ENCODE results near the gene RAD51B. TPM values are rescaled to one million over a fixed set of nuclear protein-coding genes. Genes with fewer than 3 reads are reported as not detected.

Gene RAD51B
- total RNA-seq, 2 experiments from 2014 or later = 43.6 to 50.7 TPM

GRCh38 chr14:68557648-68558047 lies 738.1 kb downstream of the RAD51B start:
- no peaks in the 10 kb centered on the region for H3K27me3 Mint-ChIP-seq
- H3K9me3 Mint-ChIP-seq = peaks cover 2% of the 10 kb centered on the region
- no peak for ATAC-seq (ENCODE audit: low read depth)
- no peak for DNase-seq
- H3K36me3 Mint-ChIP-seq = no peaks in the 10 kb centered on the region
- H3K27ac Mint-ChIP-seq = no peak overlapping the region
- H3K4me3 Mint-ChIP-seq = no peak overlapping the region
- H3K4me1 Mint-ChIP-seq = peaks cover 2% of the 10 kb centered on the region
- POLR2A ChIA-PET = no interaction called here

GRCh38 chr14:68558096-68558495 lies 738.5 kb downstream of the RAD51B start:
- DNase-seq (no peak), ATAC-seq (ENCODE audit: low read depth) (no peak)
- Mint-ChIP-seq H3K27me3 (no peaks in the 10 kb centered on the region), H3K27ac (no peak overlapping the region), H3K9me3 (peaks cover 2% of the 10 kb centered on the region), H3K4me3 (no peak overlapping the region), H3K36me3 (no peaks in the 10 kb centered on the region), H3K4me1 (peaks cover under 1% of the 10 kb centered on the region)
- POLR2A ChIA-PET = no interaction called here

- no peak for ATAC-seq (ENCODE audit: low read depth)
- Mint-ChIP-seq H3K4me3 (no peak overlapping the region), H3K27ac (no peak overlapping the region), H3K36me3 (no peaks in the 10 kb centered on the region), H3K4me1 (peaks cover 10% of the 10 kb centered on the region), H3K9me3 (peaks cover 2% of the 10 kb centered on the region), H3K27me3 (no peaks in the 10 kb centered on the region)
- POLR2A ChIA-PET = no interaction called here
- DNase-seq = no peak
Observed at GRCh38 chr14:68559949-68560348, 740.4 kb downstream of the RAD51B start.

GRCh38 chr14:68561531-68562007 lies 742.0 kb downstream of the RAD51B start:
- Mint-ChIP-seq H3K27ac (no peak overlapping the region), H3K9me3 (peaks cover 2% of the 10 kb centered on the region), H3K27me3 (no peaks in the 10 kb centered on the region), H3K4me3 (no peak overlapping the region), H3K4me1 (peaks cover 15% of the 10 kb centered on the region), H3K36me3 (no peaks in the 10 kb centered on the region)
- no peak for ATAC-seq (ENCODE audit: low read depth)
- DNase-seq = no peak
- POLR2A ChIA-PET = no interaction called here

GRCh38 chr14:68562911-68563250 lies 743.3 kb downstream of the RAD51B start:
- Mint-ChIP-seq H3K27ac (no peak overlapping the region), H3K27me3 (no peaks in the 10 kb centered on the region), H3K36me3 (no peaks in the 10 kb centered on the region), H3K4me1 (peaks cover 15% of the 10 kb centered on the region), H3K9me3 (peaks cover 2% of the 10 kb centered on the region), H3K4me3 (no peak overlapping the region)
- no peak for DNase-seq
- POLR2A ChIA-PET = no interaction called here
- no peak for ATAC-seq (ENCODE audit: low read depth)

GRCh38 chr14:68563251-68564131 lies 743.9 kb downstream of the RAD51B start:
- DNase-seq (no peak), ATAC-seq (ENCODE audit: low read depth) (no peak)
- POLR2A ChIA-PET = no interaction called here
- no peaks in the 10 kb centered on the region for H3K27me3 Mint-ChIP-seq
- H3K27ac Mint-ChIP-seq = no peak overlapping the region
- peaks cover under 1% of the 10 kb centered on the region for H3K9me3 Mint-ChIP-seq
- H3K36me3 Mint-ChIP-seq = no peaks in the 10 kb centered on the region
- H3K4me1 Mint-ChIP-seq = peaks cover 15% of the 10 kb centered on the region
- H3K4me3 Mint-ChIP-seq = no peak overlapping the region

- POLR2A ChIA-PET = interaction anchor here (0.6 kb wide), 1 partner anchor 229 kb away, joined by 3 read pairs; the partner anchor contains the start of gene ZFP36L1
- H3K36me3 Mint-ChIP-seq = no peaks in the 10 kb centered on the region
- H3K4me3 Mint-ChIP-seq = no peak overlapping the region
- H3K9me3 Mint-ChIP-seq = no peaks in the 10 kb centered on the region
- no peaks in the 10 kb centered on the region for H3K27me3 Mint-ChIP-seq
- ATAC-seq (ENCODE audit: low read depth) = no peak
- peaks cover 15% of the 10 kb centered on the region for H3K4me1 Mint-ChIP-seq
- DNase-seq = no peak
- H3K27ac Mint-ChIP-seq = no peak overlapping the region
Observed at GRCh38 chr14:68564191-68564825, 744.7 kb downstream of the RAD51B start.

- H3K36me3 Mint-ChIP-seq = no peaks in the 10 kb centered on the region
- no peaks in the 10 kb centered on the region for H3K9me3 Mint-ChIP-seq
- POLR2A ChIA-PET = interaction anchor here (0.6 to 0.7 kb wide), 2 partner anchors 228 to 769 kb away, joined by 3 read pairs; partner anchors contain the start of gene ZFP36L1
- ATAC-seq (ENCODE audit: low read depth) (peak; percentile 52), DNase-seq (peak; percentile 37)
- no peak overlapping the region for H3K27ac Mint-ChIP-seq
- no peak overlapping the region for H3K4me3 Mint-ChIP-seq
- peaks cover 15% of the 10 kb centered on the region for H3K4me1 Mint-ChIP-seq
- H3K27me3 Mint-ChIP-seq = no peaks in the 10 kb centered on the region
Observed at GRCh38 chr14:68564826-68565759, 745.5 kb downstream of the RAD51B start.

GRCh38 chr14:68566075-68566474 lies 746.5 kb downstream of the RAD51B start:
- Mint-ChIP-seq H3K27ac (no peak overlapping the region), H3K4me1 (peaks cover 15% of the 10 kb centered on the region), H3K36me3 (no peaks in the 10 kb centered on the region), H3K4me3 (no peak overlapping the region), H3K27me3 (no peaks in the 10 kb centered on the region), H3K9me3 (no peaks in the 10 kb centered on the region)
- ATAC-seq (ENCODE audit: low read depth) (no peak), DNase-seq (no peak)
- POLR2A ChIA-PET = no interaction called here

GRCh38 chr14:68568907-68569897 lies 749.6 kb downstream of the RAD51B start:
- Mint-ChIP-seq H3K27me3 (no peaks in the 10 kb centered on the region), H3K4me3 (no peak overlapping the region), H3K36me3 (no peaks in the 10 kb centered on the region), H3K27ac (no peak overlapping the region), H3K4me1 (peaks cover 8% of the 10 kb centered on the region), H3K9me3 (no peaks in the 10 kb centered on the region)
- DNase-seq = no peak
- no peak for ATAC-seq (ENCODE audit: low read depth)
- POLR2A ChIA-PET = no interaction called here

- no peak overlapping the region for H3K4me3 Mint-ChIP-seq
- H3K27ac Mint-ChIP-seq = no peak overlapping the region
- ATAC-seq (ENCODE audit: low read depth) (no peak), DNase-seq (no peak)
- no peaks in the 10 kb centered on the region for H3K36me3 Mint-ChIP-seq
- H3K27me3 Mint-ChIP-seq = no peaks in the 10 kb centered on the region
- POLR2A ChIA-PET = no interaction called here
- H3K4me1 Mint-ChIP-seq = peaks cover 4% of the 10 kb centered on the region
- no peaks in the 10 kb centered on the region for H3K9me3 Mint-ChIP-seq
Observed at GRCh38 chr14:68569970-68570409, 750.4 kb downstream of the RAD51B start.

GRCh38 chr14:68571114-68571591 lies 751.6 kb downstream of the RAD51B start:
- DNase-seq (no peak), ATAC-seq (ENCODE audit: low read depth) (no peak)
- POLR2A ChIA-PET = no interaction called here
- Mint-ChIP-seq H3K27ac (no peak overlapping the region), H3K9me3 (no peaks in the 10 kb centered on the region), H3K4me3 (no peak overlapping the region), H3K36me3 (peaks cover 4% of the 10 kb centered on the region), H3K27me3 (no peaks in the 10 kb centered on the region), H3K4me1 (no peaks in the 10 kb centered on the region)
